ENCODE measurements around the gene MRTFA.

The MRTFA gene

GRCh38 chr22:40525250-40525884 lies 111.2 kb downstream of the MRTFA start:
- peak; percentile 61 for TF ChIP-seq CTCF (IDR thresholded peaks at IDR 0.05; ENCODE audit: extremely low read depth, missing control alignments)
- DNase-seq (ENCODE audit: low spot score) = no peak

GRCh38 chr22:40524392-40525249 lies 111.9 kb downstream of the MRTFA start:
- TF ChIP-seq CTCF (IDR thresholded peaks at IDR 0.05; ENCODE audit: extremely low read depth, missing control alignments) = no peak

GRCh38 chr22:40522141-40522540 lies 114.4 kb downstream of the MRTFA start:
- DNase-seq (ENCODE audit: low spot score) = no peak
- no peak for TF ChIP-seq CTCF (IDR thresholded peaks at IDR 0.05; ENCODE audit: extremely low read depth, missing control alignments)

More at GRCh38 chr22:40524392-40525249, 111.9 kb downstream of the MRTFA start:
- DNase-seq (ENCODE audit: low spot score) = no peak

GRCh38 chr22:40521046-40521445 lies 115.5 kb downstream of the MRTFA start:
- DNase-seq (ENCODE audit: low spot score) = no peak
- no peak for TF ChIP-seq CTCF (IDR thresholded peaks at IDR 0.05; ENCODE audit: extremely low read depth, missing control alignments)

GRCh38 chr22:40520562-40520961 lies 116.0 kb downstream of the MRTFA start:
- DNase-seq (ENCODE audit: low spot score) = no peak
- TF ChIP-seq CTCF (IDR thresholded peaks at IDR 0.05; ENCODE audit: extremely low read depth, missing control alignments) = no peak

- no peak for TF ChIP-seq CTCF (IDR thresholded peaks at IDR 0.05; ENCODE audit: extremely low read depth, missing control alignments)
- no peak for DNase-seq (ENCODE audit: low spot score)
These were observed 116.6 kb downstream of the MRTFA start for GRCh38 chr22:40519948-40520331.

- peak; percentile 71 for DNase-seq (ENCODE audit: low spot score)
- no peak for TF ChIP-seq CTCF (IDR thresholded peaks at IDR 0.05; ENCODE audit: extremely low read depth, missing control alignments)
These were observed 117.1 kb downstream of the MRTFA start for GRCh38 chr22:40519284-40519947.

Measured in GM20000 (cell line).